ENCODE data around the gene MTA1. TPM values are rescaled to one million over a fixed set of nuclear protein-coding genes. Genes with fewer than 3 reads are reported as not detected.

Gene MTA1
- total and polyA plus RNA-seq, 10 of the 15 experiments (the other 5 are each of a cell fraction or from before 2014, with no cell fraction given) = 0.14 to 162 (median 30.6) TPM

DNA sequence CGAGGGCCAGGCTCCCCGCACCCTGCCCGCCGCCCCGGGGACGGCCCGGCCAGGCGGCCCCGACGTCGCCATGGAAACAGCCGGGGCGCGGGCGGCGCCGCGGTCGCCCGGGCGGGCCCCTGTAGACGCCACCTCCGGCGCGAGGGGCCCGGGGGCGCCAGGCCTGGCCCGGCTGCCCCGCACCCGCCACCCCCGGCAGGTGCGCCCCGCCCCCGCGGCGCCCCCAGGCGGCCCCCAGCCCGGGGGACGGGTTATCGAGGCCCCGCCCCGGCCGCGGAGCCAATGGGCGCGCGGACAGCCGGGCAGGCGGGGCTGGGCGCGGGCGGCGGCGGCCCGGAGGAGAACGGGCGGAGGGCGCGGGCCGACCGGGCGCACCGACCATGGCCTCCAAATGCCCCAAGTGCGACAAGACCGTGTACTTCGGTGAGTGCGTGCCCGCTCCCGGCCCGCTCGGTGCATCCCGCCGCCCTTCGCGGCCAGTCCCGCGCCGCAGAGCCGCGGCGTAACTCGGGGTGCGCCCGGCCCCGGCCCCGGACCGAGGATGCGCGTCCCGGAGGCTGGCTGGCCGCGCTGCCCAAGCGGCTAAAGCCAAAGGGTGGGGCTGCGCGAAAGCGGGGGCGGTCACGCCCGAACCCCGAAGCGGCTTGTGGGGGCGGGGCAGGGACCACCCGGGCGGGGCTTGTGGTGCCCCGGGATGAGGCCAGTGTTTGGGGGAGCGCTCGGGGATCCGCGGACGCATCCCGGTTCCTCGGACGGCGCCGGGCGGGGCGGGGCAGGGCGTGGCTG, 55.0 kb downstream of the MTA1 start, which contains the start of gene CRIP2:
CRIP2 (plus strand) TSS at position 339 of the 786 bp plus-strand sequence; CDS start at position 381, 42 bp downstream.
- Histone ChIP-seq H3K9ac (ENCODE audit: control insufficient read depth, insufficient read depth, low read length) (no peak within 1 kb of the TSS), H3K4me1 (ENCODE audit: control insufficient read depth, insufficient read depth, low read length) (no peaks in the 10 kb centered on the region), H2AFZ (ENCODE audit: control insufficient read depth, low read depth, low read length) (no peak within 1 kb of the TSS), H3K36me3 (ENCODE audit: control insufficient read depth in 2 of 2, insufficient read depth in 2 of 2, low read length in 1 of 2) (peaks cover 0 to 2% of the 10 kb centered on the region in 2 experiments; a peak in 1 of 4 replicates), H3K9me3 (replicated peaks; ENCODE audit: control insufficient read depth, insufficient read depth, low read length) (no peaks in the 10 kb centered on the region; the same call in 2 of the 3 replicates), H4K20me1 (ENCODE audit: control insufficient read depth, insufficient read depth) (no peaks in the 10 kb centered on the region), H3K79me2 (ENCODE audit: control insufficient read depth, insufficient read depth, low read length) (no peaks in the 10 kb centered on the region), H3K4me2 (ENCODE audit: control insufficient read depth, insufficient read depth) (peak within 1 kb of the TSS; percentile 82), H3K27ac (ENCODE audit: control insufficient read depth, insufficient read depth) (no peak within 1 kb of the TSS), H3K4me3 (peak within 1 kb of the TSS; percentile 44; the same call in 1 of the 2 replicates), H3K27me3 (replicated peaks in 1 of 2; ENCODE audit: control insufficient read depth in 2 of 2, insufficient read depth in 2 of 2, low read length in 1 of 2) (peaks cover 4 to 11% of the 10 kb centered on the region in 2 experiments; a peak in 3 of 4 replicates)
- SMC1A ChIA-PET (ENCODE audit: uncharacterized antibody, unreplicated experiment) = no interaction called here
- no peak for DNase-seq (ENCODE audit: low read depth, low spot score)
- BruUV-seq (replicated peaks) = no TSS peak
- ATAC-seq = peak; percentile 35
- no peak for FAIRE-seq
- POLR2A ChIA-PET = no interaction called here
- CTCF ChIA-PET = no interaction called here
- intact Hi-C loops (cut with micrococcal nuclease; ENCODE audit: unreplicated experiment) = no loop called here
- 1% methylated on average over 50 of the region's 118 CpGs for WGBS (ENCODE audit: insufficient coverage, insufficient replicate concordance, low lambda C conversion rate, missing lambda C conversion rate)
- in situ Hi-C loops (cut with MboI) = no loop called here
- RAD21 ChIA-PET (ENCODE audit: unreplicated experiment) = no interaction called here
- TF ChIP-seq RFX5 (IDR thresholded peaks at IDR 0.05; ENCODE audit: low read depth, low read length) (no peak), CEBPB (IDR thresholded peaks at IDR 0.05; ENCODE audit: borderline replicate concordance in 1 of 2, low read depth in 2 of 2, low read length in 2 of 2) (no peak), SUZ12 (IDR thresholded peaks at IDR 0.05; ENCODE audit: unreplicated experiment) (peak; percentile 93), SPI1 (IDR thresholded peaks at IDR 0.05; ENCODE audit: borderline replicate concordance, insufficient read depth, low read depth, low read length) (no peak), MYC (IDR thresholded peaks at IDR 0.05; ENCODE audit: insufficient read depth, insufficient read length, insufficient replicate concordance, low read length, severe bottlenecking) (no peak), GABPA (IDR thresholded peaks at IDR 0.05; ENCODE audit: low read depth) (no peak), RCOR1 (conservative IDR thresholded peaks at IDR 0.05; ENCODE audit: low read depth, low read length) (no peak), TAF1 (IDR thresholded peaks at IDR 0.05; ENCODE audit: borderline replicate concordance, low read depth, low read length) (no peak), BCL11A (IDR thresholded peaks at IDR 0.05; ENCODE audit: low read depth, low read length) (no peak), CHD4 (IDR thresholded peaks at IDR 0.05) (no peak), NRF1 (conservative IDR thresholded peaks at IDR 0.05; ENCODE audit: low read depth, low read length) (no peak), RELA (IDR thresholded peaks at IDR 0.05; ENCODE audit: borderline replicate concordance, partially characterized antibody) (no peak), BMI1 (IDR thresholded peaks at IDR 0.05; ENCODE audit: borderline replicate concordance) (no peak), EGR1 (IDR thresholded peaks at IDR 0.05; ENCODE audit: borderline replicate concordance in 1 of 2, low read depth in 2 of 2, low read length in 2 of 2) (peak in 1 of 2 experiments; percentile 49; a peak in 1 of 3 replicates), CBX3 (IDR thresholded peaks at IDR 0.05; ENCODE audit: borderline replicate concordance, low read depth) (no peak), ZSCAN29 (IDR thresholded peaks at IDR 0.05) (peak; percentile 93), KLF5 (IDR thresholded peaks at IDR 0.05; ENCODE audit: partially characterized antibody) (no peak), LARP7 (IDR thresholded peaks at IDR 0.05) (0 out of 2 replicates have a peak, but pooled peaks have one; percentile 28)
